Measurements from ENCODE around the gene ADAT3.
A peak's percentile ranks its signal among the peaks of the same experiment; 100 is the strongest.

Gene ADAT3

DNA sequence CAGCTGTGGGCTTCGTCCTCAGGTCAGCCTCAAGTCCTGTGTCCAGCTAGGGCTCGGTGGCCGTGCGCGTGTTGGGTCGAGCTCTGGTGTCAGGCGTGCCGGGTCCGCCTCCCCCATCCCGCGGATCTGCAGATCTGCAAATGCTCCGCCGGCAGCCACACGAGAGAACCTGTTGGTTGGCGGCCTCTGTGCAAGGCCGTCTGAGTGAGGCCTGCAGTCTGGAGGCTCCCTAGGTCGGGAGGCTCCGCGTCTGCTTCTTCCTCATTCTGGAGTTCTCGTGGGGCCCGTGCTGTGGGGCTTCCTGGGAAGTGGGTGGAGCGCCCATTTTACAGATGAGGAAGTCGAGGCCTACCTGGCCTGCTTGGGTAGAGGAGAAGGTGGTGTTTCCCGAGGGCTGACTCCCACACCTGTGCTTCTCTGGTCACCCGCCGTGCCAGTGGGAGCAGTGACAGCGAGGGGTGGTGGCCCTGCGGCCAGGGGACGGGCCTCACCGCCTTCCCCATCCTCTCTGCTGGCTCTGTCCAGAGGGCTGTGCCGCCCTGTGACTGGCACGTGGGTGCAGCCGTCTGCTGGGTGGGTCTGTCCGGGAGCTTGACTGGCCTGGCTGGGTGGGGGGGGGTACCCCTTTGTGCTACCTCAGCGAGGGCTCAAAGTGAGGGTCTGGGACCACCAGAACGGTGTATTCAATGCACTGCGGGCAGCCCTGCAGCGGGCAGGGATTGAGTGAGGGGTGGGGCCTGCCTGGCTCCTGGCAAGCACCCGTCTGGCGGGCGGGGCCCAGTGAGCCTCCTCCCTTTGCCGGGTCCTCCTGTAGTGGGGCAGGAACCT, 39.1 kb downstream of the ADAT3 start:
- H3F3A ChIP-seq (ENCODE audit: insufficient read depth, low read length), result peaks cover 28% of the 10 kb centered on the region
- H4K20me1 ChIP-seq (ENCODE audit: insufficient read depth, low read length), result peaks cover 38% of the 10 kb centered on the region
- peaks cover 2% of the 10 kb centered on the region; the same call in 1 of the 2 replicates for H3K36me3 ChIP-seq (replicated peaks; ENCODE audit: insufficient read depth, low read length)
- DNase-seq, result no peak
- H2AFZ ChIP-seq (ENCODE audit: low read length), result no peak overlapping the region
- no peaks in the 10 kb centered on the region for H3K9me2 ChIP-seq (replicated peaks; ENCODE audit: insufficient read depth, low read length)
- no peaks in the 10 kb centered on the region for H3K27me3 ChIP-seq (replicated peaks; ENCODE audit: insufficient read depth, low read length)
- H3K9ac ChIP-seq (ENCODE audit: low read length), result no peak overlapping the region
- peaks cover 17% of the 10 kb centered on the region for H3K4me1 ChIP-seq (ENCODE audit: low read length)
- no peak overlapping the region for H3K27ac ChIP-seq (ENCODE audit: low read length)
- peaks cover 79% of the 10 kb centered on the region for H3K79me2 ChIP-seq (ENCODE audit: low read length)
- H3K4me3 ChIP-seq (ENCODE audit: low read length), result no peak overlapping the region
- TF ChIP-seq EZH2 (optimal IDR thresholded peaks at IDR 0.05; ENCODE audit: low read depth, low read length), result no peak
- TF ChIP-seq EZH2phosphoT487 (IDR thresholded peaks at IDR 0.05; ENCODE audit: low read length), result no peak
- no peak for TF ChIP-seq CTCF (IDR thresholded peaks at IDR 0.05; ENCODE audit: low read length)
- no peaks in the 10 kb centered on the region for H3K9me3 ChIP-seq (replicated peaks; ENCODE audit: insufficient read depth, low read length)
- no peak overlapping the region for H3K4me2 ChIP-seq (ENCODE audit: low read depth, low read length)

DNA sequence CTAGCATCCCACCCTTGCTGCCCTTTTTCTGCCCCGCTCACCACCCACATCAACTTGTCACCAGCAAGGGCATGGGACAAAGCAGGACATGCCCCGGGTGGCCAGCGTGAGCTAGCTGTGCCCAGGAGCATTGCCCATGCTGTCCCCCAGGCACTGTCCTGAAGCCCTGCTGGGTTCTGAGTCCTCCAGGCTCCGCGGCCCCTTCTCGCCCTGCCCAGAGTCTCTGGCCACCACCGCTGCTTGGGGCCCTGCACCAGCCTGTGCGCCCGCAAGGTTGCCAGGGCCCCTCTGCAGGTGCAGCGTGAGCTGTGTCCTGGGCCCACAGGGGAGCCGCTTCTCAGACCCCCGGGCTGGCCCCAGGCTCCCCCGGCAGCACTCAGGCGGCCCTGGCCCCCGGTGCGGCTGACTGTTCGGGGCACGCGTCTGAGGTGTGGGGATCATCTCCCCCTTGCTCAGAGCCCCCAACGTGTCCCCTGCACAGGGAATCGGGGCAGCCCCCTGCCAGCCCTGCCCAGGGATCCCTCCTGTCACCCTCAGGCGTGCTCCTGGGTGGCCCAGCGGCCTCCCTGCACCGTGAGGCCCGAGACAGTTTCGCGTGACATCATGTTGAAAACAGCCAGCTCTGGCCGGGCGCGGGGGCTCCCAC, 39.8 kb downstream of the ADAT3 start:
- H3K27ac ChIP-seq (ENCODE audit: low read length), result no peak overlapping the region
- no peak overlapping the region for H3K9ac ChIP-seq (ENCODE audit: low read length)
- peaks cover 38% of the 10 kb centered on the region for H4K20me1 ChIP-seq (ENCODE audit: insufficient read depth, low read length)
- H3K79me2 ChIP-seq (ENCODE audit: low read length), result peaks cover 82% of the 10 kb centered on the region
- DNase-seq, result no peak
- H3K36me3 ChIP-seq (replicated peaks; ENCODE audit: insufficient read depth, low read length), result peaks cover 2% of the 10 kb centered on the region; the same call in 1 of the 2 replicates
- no peak overlapping the region for H2AFZ ChIP-seq (ENCODE audit: low read length)
- no peaks in the 10 kb centered on the region for H3K27me3 ChIP-seq (replicated peaks; ENCODE audit: insufficient read depth, low read length)
- H3K4me3 ChIP-seq (ENCODE audit: low read length), result no peak overlapping the region
- peaks cover 14% of the 10 kb centered on the region for H3K4me1 ChIP-seq (ENCODE audit: low read length)
- H3K9me2 ChIP-seq (replicated peaks; ENCODE audit: insufficient read depth, low read length), result no peaks in the 10 kb centered on the region
- TF ChIP-seq EZH2 (optimal IDR thresholded peaks at IDR 0.05; ENCODE audit: low read depth, low read length) (no peak), EZH2phosphoT487 (IDR thresholded peaks at IDR 0.05; ENCODE audit: low read length) (no peak), CTCF (IDR thresholded peaks at IDR 0.05; ENCODE audit: low read length) (no peak)
- H3K9me3 ChIP-seq (replicated peaks; ENCODE audit: insufficient read depth, low read length), result no peaks in the 10 kb centered on the region
- peaks cover 25% of the 10 kb centered on the region for H3F3A ChIP-seq (ENCODE audit: insufficient read depth, low read length)
- no peak overlapping the region for H3K4me2 ChIP-seq (ENCODE audit: low read depth, low read length)

DNA sequence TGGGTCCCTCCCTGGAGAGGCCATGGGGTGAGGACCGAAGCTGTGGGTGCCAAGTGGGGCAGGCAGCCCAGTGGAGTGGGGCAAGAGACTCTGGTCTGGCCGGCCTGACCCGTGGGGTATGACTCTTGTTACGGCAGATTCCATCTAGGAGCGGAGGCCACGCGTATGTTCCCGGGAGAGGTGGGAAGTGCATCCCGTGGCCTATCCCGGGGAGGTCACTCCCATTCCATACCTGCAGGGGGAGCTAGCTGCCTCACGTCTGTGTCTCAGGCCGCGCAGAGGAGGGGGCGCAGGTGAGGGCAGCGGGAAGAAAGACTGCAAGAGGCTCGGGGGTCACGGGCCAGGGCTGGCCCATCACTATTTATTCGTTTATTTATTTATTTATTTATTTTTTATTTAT, 40.7 kb downstream of the ADAT3 start:
- Histone ChIP-seq H3K9me2 (replicated peaks; ENCODE audit: insufficient read depth, low read length) (no peaks in the 10 kb centered on the region), H3F3A (ENCODE audit: insufficient read depth, low read length) (peaks cover 19% of the 10 kb centered on the region), H2AFZ (ENCODE audit: low read length) (no peak overlapping the region), H3K9ac (ENCODE audit: low read length) (no peak overlapping the region), H3K4me3 (ENCODE audit: low read length) (no peak overlapping the region), H3K79me2 (ENCODE audit: low read length) (peaks cover 91% of the 10 kb centered on the region), H3K4me1 (ENCODE audit: low read length) (peaks cover 12% of the 10 kb centered on the region), H4K20me1 (ENCODE audit: insufficient read depth, low read length) (peaks cover 42% of the 10 kb centered on the region), H3K27ac (ENCODE audit: low read length) (no peak overlapping the region), H3K36me3 (replicated peaks; ENCODE audit: insufficient read depth, low read length) (peaks cover 2% of the 10 kb centered on the region; the same call in 1 of the 2 replicates), H3K9me3 (replicated peaks; ENCODE audit: insufficient read depth, low read length) (no peaks in the 10 kb centered on the region), H3K4me2 (ENCODE audit: low read depth, low read length) (no peak overlapping the region), H3K27me3 (replicated peaks; ENCODE audit: insufficient read depth, low read length) (no peaks in the 10 kb centered on the region)
- TF ChIP-seq CTCF (IDR thresholded peaks at IDR 0.05; ENCODE audit: low read length), result peak; percentile 44
- TF ChIP-seq EZH2 (optimal IDR thresholded peaks at IDR 0.05; ENCODE audit: low read depth, low read length), result no peak
- no peak for TF ChIP-seq EZH2phosphoT487 (IDR thresholded peaks at IDR 0.05; ENCODE audit: low read length)
- DNase-seq, result no peak
